CD4-positive, alpha-beta T cell treated with Interleukin-4 for 1 hour (primary cell): Measurements from ENCODE around the gene FOXRED2.
A peak's percentile ranks its signal among the peaks of the same experiment; 100 is the strongest.

Experiments
- DNase-seq, 2 donors: peaks; one replicate each; pipeline ENCODE4 v3.0.0-alpha.2; 2020 to 2022

Gene FOXRED2

DNA sequence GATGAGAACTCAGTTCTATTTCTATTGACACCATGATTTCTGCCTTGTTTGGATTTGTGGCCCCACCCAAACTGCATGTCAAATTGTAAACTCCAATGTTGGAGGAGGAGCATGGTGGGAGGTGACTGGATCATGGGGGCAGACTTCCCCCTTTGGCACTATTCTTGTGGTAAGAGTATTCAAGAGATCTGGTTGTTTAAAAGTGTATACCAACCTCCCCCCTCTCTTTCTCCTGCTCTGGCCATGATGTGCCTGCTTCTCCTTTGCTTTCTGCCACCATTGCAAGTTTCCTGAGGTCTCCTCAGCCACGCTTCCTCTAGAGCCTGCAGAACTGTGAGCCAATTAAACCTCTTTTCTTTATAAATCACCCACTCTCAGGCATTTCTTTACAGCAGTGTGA, 7.9 kb upstream of the FOXRED2 start:
- DNase-seq, result no peak

DNA sequence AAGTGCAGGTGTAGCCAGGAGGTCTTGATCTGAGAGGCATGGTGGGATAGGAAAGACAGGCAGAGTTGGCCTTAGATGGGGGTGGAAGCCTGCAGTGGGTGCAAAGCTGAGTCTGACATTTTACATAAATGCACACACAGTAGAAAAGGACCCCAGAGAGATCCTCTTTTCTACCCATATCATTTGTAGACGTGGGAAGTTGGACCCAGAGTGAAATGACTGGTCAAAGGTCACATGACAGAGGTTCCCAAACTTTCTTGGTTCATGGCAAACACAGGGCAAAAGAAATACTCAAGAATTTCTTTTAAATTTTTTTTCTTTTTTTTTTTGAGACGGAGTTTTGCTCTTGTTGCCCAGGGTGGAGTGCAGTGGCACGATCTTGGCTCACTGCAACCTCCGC, 6.2 kb upstream of the FOXRED2 start:
- DNase-seq, result no peak

DNA sequence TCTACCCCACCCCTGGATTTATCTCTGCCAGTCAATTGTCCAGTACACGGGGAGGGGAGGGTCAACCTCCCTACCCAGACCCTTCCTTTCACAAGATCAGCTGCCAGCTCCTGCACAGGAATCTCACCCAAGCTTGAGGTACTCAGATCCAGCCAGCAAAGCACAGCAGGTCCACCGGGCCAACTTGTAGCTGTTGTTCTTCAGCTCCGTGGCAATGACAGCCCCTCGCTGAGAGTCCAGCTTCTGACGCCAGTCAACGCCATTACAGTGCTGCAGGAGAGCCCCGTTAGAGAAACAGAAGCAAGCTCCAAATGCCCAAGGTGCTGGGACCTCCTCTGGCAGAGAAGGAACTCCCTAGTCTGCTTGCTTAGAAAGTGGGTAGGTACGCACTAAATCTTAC, 5.5 kb upstream of the FOXRED2 start:
- DNase-seq, result no peak

DNA sequence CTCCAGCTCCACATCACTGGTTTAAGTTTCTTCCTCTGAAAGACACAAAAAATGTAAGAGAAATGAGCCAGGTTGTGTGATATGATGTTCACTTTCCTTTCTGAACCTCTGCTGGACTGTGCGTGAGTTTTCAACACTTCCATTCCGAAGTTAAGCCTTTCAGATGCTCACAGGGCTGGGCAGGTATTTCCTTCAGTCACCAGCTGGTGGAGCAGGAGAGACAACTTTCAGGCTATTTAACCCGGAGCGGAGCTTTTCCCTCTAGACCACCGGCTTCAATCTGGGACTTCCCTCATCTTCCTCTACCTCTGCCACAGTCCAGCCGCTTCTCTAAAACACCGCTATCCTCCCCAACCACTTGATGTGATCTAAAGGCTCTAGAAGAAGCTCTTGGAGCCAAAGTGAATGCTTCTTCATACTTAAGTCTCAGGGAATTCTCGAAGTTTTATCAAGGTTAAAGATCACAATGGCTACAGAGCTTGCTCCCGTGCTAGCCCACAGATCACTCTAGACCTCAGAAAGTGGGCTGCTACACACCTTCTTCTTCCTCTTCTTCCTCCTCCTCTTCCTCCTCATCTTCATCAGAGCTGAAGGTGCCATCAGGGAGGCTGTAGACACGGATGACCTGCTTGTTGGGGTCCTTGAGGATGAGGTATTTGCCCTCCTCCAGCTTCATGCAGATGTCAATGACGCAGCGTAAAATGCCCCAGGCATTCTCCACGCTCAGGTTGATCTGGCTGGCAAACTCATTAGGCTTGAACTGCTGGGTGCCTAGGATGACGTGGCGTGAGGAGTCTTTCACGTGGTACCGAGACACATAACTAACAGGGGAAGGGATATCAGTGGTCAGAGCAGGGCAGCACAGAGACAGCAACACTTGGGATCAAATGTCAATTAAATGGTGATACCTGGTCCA, 4.4 kb upstream of the FOXRED2 start:
- DNase-seq, result peak; percentile 39 to 45

DNA sequence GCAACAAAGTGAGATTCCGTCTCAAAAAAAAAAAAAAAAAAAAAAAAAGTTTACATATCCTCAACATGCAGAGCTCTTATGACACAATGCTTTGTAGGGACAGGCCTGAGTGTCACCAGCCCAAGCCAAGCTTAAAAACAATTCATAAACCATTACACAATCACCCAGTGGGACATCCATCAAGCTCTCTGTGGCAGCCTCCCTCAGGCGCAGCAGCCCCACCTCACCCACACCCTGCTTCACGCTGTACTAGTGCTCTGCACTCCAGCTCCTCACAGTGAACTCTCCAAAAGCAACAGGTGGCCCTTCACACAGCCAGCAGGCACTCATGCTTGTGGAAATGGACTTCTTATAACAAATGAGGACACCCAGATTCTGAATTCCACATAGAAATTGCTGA, 3.5 kb upstream of the FOXRED2 start:
- DNase-seq, result no peak

DNA sequence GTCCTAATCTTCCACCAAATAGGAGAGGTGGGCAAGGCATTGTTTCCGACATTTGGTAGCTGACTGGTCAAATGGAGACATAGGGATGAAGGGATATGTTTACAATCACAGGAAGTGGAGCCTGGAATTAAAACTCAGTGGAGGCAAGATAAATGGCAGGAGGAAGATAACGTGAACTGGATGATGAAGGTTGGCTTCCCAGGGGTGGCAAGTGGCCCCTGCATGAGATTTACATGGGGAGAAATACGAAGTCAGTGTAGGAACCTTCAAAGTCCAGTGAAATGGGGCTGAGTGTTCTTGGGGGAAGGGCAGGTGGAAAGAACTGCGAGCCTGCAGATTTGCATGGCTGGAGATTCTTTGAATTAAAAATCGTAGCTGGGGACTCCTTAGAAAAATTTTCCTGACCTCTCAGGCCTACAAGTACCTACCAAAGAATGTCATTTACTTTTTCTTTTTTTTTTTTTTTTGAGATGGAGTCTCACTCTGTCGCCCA, 724 bp upstream of the FOXRED2 start:
- DNase-seq, result no peak

DNA sequence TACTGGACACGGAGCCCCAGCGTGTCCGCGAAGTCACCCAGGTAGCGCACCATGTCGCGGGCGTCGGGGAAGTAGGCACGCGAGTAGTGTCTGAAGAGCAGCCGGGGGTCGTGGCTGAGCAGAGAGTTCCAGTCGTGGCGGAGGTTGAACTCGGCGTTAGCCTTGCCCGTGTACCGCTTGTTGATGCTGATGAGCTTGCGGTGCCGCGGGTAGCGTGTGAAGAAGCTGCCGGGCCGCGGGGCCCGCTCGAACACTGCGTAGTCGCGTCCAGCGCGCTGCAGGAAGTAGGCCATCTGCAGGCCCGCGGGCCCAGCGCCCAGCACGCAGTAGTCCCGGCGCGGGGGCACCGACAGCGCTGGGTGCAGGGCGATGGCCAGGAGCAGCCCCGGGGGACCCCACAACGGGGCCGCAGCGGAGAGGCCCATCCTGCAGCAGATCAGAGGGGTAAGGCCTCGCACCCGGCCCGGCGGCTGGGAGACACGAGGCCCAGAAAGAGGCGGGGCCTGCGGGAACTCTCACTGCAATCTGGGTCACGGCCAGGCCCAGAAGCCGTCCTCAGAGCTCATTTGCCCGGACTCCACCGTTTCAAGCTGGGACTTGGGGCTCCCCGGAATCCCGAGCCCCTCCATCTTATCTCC, 723 bp downstream of the FOXRED2 start:
- DNase-seq, result no peak

DNA sequence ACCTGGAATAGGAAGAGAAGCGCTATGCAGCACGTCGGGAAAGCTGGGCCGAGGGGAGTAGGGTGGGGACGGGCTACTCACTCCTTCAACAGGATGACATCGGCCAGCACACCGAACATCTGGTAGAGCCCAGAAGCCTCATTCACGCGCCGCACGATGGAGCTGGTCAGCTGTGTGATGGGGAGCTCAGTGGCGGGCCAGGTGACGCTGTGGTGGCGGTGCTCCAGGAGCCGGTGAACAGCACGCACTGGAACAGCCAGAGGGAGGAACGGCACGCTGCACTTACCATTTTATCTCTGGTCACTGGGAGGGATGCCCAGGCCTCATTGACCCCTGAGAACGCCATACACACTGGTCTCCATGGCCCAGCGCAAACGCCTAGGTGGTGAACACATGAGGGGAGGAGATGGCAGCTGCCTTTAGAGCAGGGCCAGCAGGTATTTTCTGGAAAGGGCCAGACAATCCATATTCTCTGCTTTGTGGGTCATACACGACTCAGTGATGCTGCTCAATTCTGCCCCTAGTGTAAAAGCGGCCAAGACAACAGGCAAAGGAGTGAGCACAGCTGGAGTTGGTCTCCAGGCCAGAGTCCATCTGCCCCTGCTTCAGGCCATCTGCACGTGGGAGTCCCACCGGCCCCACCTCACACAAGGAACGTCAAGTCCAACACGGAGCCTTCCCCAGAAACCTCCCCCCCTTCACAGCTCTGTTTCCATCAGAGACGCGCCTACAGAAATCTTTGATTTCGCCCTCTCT, 8.8 kb downstream of the FOXRED2 start:
- DNase-seq, result no peak

DNA sequence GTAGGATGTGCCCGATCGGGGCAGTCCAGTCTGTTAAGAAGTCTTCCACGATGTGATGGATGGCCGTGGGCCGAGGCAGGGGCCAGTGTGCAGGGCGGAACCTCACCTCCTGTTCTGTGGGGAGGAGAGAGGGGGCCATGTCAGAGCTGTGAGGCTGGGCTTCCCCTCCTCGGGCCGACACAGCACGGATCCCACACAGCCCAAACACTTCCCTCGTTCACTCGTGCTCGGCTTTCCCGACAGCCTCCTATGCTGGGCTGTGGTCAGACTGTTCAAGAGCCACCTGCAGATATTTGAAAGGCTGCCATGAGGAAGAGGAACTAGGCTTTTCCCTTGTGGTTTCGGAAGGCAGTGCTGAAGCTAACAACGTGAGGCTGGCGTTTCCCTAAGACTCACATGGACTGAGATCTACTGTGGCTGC, 13.1 kb downstream of the FOXRED2 start:
- peak; percentile 21 to 61 for DNase-seq

DNA sequence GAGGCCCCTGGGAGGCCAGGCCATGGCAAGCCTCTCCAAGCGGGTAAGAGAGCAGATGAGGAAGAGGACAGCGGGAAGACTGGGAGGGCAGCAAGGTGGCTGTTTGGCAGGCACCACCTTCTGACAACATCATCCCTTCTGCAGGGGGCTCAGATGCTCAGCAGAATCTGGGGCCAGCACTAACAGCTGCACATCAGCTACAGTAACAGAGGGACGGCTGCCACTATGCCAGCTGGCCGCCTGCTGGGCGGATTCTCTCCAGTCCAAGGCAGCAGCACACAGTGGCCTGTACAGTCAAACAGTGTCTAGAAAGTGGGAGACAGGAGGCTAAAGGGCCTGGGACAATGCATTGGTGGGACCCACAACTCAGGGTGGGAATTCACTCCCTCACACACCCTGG, 14.7 kb downstream of the FOXRED2 start:
- no peak for DNase-seq

DNA sequence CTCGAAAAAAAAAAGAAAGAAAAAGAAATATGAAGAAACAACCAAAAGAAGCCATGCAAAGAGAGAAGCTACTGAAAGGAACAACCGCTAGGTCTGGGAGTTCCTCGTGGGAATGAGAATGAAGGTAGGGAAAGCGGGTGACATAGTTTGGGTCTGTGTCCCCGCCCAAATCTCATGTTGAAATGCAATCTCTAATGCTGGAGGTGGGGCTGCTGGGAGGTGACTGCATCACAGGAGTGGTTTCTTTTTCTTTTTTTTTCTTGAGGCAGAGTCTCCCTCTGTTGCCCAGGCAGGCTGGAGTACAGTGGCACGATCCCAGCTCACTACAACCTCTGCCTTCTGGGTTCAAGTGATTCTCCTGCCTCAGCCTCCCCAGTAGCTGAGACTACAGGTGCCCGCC, 15.7 kb downstream of the FOXRED2 start:
- DNase-seq, result no peak

DNA sequence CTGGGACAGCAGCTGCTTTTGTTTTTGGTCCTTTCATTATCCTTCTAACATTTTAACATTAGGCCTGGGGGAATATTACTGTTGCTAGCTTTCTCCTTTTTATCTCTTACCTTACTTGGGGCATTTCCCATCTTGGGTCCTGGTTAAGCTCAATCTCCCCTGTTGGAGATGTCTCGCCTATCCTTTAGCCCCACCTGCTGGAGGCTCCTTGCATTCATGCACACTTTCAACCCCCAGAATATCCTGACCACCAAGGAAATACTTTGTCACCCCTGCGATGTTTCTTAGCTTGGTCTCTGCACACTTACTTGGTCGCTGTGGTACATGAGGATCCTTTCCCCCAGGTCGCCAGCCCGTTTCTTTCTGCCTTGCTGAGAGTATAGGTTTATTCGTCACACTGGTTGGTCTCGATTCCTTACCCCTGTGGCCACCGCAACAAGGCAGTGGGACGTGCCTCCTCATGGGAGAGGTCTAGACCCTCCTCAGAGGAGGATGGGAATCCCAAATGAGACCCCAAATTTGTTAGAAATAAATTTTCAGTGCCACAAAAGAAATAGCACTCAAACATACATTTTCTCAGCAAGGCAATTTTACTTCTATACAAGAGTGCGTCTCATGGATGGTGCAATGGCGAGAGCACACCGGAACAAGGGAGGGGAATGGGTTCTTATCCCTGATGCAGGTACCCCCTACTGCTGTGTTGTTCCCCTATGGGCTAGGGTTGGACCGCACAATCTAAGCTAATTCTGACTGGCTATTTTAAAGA, 20.0 kb downstream of the FOXRED2 start:
- DNase-seq, result peak; percentile 66 to 76

DNA sequence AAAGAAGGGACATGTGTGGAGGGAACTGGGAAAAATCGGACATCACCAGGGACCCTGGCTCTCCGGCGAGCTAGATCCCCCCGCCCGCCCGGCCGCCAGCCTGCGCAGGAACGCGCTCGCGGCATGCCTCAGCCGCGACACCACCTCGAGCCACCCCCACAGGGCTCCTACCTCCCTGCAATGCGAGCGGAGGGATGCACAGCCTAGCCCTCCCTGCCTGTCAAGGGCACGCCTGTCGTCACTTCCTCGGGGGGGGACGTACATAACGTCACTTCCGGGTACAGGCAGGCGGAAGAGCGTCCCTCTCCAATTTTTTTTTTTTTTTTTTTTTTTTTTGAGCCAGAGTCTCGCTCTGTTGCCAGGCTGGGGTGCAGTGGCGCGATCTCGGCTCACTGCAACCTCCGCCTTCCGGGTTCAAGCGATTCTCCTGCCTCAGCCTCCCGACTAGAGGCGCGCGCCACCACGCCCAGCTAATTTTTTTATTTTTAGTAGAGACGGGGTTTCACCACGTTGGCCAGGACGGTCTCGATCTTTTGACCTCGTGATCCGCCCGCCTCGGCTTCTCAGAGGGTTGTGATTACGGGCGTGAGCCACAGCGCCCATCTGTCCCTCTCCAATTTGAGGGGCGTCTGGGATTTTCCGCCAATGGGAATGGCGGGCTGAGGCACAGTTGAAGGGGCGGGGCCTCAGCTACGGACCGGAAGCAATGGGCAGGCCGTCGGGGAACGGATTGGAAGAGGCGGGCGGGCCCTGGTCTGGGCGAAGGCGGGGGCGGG, 25.3 kb downstream of the FOXRED2 start, which contains the start of gene TXN2:
TXN2 (minus strand) TSS at position 248 of the 776 bp plus-strand sequence. CDS start 803 bp downstream, outside the sequence.
- peak; percentile 97 for DNase-seq

DNA sequence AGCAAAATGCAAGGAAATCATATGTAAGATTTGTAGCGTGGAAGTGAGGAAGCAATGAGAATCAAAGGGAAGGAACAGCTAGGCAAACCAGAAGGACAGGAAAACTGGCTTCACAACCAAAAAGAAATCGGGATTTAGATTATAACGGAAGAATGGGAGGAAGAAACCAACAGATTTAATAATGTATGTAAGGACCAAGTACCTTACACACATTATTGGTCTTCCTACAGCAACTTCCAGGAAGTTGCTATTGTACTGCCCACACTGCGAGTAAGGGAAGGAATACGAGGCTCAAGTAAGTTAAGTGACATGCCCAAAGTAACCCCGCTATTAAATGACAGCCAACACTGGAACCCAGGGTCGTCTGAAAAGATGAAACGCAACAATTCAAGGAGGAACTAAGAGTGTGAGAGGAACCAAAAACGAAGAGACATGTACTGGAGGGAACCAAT, 25.9 kb downstream of the FOXRED2 start:
- DNase-seq, result no peak

DNA sequence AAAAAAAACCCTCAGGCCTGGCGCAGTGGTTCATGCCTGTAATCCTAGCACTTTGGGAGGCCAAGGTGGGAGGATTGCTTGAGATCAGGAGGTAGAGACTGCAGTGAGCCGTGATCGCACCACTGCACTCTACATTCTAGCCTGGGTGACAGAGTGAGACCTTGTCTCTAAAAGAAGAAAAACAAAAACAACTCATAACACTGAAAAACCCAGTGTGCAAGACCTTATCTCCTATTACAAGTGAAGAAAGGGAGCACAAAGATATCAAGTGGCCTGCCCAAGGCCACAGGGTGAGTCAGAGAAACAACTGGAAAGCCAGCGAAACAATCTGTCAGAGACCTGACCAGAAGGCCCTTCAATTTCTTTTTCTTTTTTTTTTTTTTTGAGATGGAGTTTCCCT, 27.9 kb downstream of the FOXRED2 start:
- no peak for DNase-seq

DNA sequence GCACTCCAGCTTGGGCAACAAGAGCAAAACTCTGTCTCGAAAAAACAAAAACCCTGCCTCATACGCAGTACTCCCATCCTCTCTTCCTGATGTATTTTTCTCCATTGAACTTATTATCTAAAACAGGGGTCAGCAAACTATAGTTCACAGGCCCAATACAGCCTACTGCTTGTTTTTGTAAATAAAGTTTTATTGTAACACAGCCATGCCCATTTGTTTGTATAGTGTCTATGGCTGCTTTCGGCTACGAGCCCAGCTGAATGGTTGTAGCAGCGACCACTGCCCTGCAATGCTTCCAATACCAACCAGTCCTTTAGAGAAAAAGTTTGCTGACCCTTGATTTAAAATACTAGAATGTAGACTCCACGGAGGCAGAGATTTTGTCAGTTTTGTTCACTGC, 31.5 kb downstream of the FOXRED2 start:
- no peak for DNase-seq

DNA sequence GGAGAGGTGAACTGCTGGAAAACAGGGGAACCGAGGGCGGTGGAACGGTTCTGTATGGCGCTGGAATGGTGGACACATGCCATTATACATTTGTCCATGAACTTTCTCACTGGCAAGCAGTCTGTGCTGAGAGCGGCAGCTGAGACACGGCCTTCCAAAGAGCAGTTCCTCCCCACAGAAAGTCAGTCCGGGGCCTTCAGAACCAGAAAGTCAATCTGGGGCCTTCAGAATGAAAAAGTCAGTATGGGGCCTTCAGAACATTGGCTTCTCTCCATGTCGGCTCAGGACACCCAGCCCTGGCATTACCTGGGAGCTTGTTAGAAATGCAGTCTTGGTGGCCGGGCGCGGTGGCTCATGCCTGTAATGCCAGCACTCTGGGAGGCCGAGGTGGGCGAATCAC, 34.2 kb downstream of the FOXRED2 start:
- DNase-seq, result no peak

DNA sequence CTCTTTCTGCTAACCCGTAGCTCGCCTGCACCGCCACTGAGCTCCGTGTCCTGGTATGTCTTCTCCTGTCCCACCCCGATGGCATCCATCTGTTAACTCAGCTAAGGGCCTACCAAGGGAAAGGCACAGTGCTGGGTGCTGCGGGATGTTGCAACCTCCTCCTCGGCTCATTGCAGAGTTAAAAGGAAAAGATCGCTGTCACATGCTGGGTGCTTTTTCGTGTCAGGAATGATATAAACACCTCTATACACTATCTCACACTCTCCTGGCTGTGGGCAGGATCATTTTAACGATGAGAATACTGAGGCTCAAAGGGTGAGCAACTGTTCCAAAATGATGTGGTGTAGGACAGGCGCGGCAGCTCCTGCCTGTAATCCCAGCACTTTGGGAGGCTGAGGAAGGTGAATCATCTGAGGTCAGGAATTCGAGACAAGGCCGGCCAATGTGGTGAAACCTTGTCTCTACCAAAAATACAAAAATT, 35.5 kb downstream of the FOXRED2 start:
- no peak for DNase-seq

DNA sequence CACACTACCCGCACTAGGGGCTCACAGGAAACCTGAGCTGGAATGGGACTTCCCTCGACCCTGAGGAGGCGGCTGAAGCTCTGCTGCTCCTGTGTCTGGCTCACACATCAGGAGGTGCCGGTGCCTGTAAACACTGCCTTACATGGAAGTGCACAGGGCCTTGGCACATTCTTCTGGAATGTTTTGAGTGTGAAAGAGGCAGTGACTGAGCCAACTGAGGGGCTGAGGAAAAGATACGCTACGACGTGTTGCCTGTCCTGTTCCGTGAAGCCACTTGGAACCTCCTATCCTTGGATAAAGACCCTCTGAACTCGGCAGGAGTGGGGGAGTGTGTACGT, 35.9 kb downstream of the FOXRED2 start:
- DNase-seq, result no peak

DNA sequence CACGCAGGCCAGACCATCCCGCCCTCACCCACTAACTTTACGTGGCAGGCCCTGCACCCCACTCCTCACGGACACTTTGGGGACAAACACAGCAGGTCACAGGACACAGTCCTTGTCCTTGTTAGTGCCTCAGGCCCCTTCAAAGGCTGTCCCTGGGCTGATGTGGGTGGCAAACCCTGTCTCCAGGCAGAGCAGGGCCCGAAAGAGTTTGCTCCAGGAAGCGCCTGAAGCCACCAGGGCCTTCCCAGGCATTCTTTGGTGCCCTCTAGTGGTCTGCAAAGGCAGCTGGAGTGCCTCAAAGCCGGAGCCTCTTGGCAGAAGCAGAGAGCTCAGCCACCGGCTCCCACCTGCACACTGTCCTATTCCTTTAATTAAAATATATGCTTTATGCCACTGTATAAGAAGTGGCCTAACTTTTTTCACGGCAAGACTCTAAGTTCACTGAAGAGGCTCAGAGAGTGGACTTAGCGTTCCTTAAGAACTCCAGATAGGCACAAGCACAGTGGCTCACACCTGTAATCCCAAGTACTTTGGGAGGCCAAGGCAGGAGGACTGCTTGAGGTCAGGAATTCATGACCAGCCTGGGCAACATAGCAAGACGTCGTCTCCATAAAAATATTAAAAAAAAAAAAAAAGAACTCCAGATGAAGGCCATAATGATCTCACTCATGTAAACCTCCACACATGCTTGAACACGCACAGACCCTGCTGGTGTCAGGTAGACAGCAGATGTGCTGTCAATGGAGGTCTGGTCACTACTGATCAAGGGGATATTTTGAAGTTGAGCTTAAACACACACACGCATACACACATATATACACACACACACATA, 36.5 kb downstream of the FOXRED2 start:
- DNase-seq, result peak; percentile 90
